NCI-H1092 treated with DMSO at 0.1 percent for 48 hours (cell line): ENCODE data around the gene PCDHGB2.
"Not testable (repeated sequence)": the region's sequence is repeated elsewhere in the genome, so short reads cannot be mapped to it uniquely, and the experiment has no call there.

Source experiments
- DNase-seq: peaks from one replicate; lab custom pipeline; 2025; lab: John Stamatoyannopoulos, UW

The PCDHGB2 gene

GRCh38 chr5:141359790-141360426 is at the start of gene PCDHGB2:
Gene PCDHGB2 (plus strand): TSS chr5:141359994. CDS start chr5:141360136, 142 bp downstream.
- no peak for DNase-seq

DNA sequence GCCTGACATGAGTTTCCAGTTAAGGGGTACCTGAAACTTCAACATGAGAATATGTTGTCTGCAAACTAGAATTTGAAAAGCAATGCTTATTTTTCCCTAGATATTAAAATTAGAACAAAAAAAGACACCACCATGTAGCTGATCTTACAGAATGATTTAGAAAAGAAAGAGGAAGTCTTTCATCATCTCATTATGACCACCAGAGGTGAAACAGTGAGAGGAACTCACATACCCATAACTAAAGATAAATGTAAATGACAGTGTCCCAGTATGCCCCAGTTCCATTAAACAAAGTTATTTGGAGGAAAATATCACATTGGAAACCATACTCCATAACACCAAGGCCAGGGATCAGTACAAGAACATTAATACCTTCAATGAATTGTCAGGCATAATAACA is 46.1 kb upstream of the PCDHGB2 start:
- no peak for DNase-seq

- not testable (repeated sequence) for DNase-seq
These were observed 42.8 kb upstream of the PCDHGB2 start for GRCh38 chr5:141316963-141317362.

DNA sequence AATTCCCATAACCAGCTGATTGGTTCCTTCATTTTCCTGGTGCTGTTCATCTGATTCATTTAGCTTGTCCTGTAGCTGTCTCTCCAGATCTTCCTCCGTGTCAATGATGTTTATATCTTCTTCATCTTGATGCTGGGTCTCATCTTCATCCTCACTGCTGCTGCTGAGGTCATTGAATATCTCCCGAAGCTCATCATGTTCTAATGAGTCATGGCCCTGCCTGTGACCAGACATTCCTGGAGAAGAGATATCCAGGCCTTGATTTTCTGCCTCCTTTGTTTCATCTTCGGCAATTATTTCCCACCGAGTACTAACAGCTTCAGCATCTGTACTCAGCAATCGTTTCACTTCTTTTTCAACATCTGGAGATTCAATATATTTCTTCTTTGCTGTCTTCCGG is 40.6 kb upstream of the PCDHGB2 start:
- DNase-seq, result no peak

GRCh38 chr5:141319699-141320098 is 40.1 kb upstream of the PCDHGB2 start:
- DNase-seq, result no peak

GRCh38 chr5:141320225-141321169 is 39.3 kb upstream of the PCDHGB2 start, which contains the start of gene TAF7:
Gene TAF7 (minus strand): TSS chr5:141320784. CDS start chr5:141320044, 740 bp downstream.
- DNase-seq, result peak; percentile 82

DNA sequence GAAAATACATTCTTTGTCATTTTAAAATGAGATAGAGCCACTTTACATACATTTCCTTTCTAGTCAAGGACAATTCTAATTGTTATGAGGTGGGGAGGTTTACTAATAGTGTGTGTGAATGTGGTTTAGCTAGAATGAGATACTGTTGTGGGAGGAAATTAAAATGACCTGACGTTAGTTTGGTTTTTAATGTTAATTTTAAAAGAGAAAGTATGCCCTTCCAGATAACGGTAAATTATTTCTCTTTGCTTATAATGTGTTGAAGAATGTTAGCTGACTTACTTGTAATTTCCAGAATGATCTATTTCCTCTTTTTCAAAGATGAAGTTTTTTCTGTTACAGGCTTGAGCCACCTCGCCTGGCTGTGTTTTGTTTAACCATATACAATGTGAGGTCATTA is 37.5 kb upstream of the PCDHGB2 start:
- DNase-seq, result no peak

GRCh38 chr5:141326088-141326854 is 33.5 kb upstream of the PCDHGB2 start:
- DNase-seq, result no peak

DNA sequence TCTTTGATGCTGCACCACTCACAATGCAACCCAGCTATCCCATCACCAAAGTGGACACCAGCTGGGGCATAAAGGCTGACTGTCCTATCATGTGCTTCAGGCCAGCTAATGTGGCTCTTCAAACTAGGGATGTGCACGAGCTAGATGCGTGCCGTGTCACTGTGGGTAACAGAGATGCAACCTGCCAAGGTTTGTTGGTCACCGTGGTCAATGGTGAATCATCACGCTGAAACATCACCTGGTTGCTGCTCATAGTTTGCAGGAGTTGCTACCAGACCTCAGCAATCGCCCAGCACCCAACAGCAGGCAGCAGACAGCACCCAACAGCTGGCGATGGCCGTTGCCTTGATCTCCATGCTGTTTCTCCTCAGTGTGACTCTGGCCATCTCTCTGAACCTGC is 31.6 kb upstream of the PCDHGB2 start:
- DNase-seq, result no peak

DNA sequence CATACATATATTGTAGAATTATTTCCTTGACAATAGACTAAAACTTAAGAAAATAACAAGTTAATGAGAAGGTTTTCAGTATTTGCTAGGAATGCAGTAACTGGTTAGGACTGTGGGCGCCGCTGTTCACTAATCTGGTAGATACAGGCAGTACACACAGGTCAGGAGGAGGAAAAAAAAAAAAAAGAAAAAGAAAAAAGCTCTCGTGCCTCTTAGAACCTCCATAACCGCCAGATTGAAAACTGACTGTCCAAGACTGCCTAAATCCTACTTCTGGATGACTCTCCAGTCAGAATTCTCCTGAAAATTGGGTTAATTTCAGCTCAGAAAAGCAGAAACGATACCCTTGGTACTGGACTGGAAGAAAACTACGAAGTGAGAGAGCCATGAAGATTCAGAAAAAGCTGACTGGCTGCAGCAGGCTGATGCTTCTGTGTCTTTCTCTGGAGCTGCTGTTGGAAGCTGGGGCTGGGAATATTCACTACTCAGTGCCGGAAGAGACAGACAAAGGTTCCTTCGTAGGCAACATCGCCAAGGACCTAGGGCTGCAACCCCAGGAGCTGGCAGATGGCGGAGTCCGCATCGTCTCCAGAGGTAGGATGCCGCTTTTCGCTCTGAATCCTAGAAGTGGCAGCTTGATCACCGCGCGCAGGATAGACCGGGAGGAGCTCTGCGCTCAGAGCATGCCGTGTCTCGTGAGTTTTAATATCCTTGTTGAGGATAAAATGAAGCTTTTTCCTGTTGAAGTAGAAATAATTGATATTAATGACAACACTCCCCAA is 29.3 kb upstream of the PCDHGB2 start, which contains the start of gene PCDHGA1:
Gene PCDHGA1, plus strand, starts transcription at position 216 of the 782 bp plus-strand sequence.
- no peak for DNase-seq

DNA sequence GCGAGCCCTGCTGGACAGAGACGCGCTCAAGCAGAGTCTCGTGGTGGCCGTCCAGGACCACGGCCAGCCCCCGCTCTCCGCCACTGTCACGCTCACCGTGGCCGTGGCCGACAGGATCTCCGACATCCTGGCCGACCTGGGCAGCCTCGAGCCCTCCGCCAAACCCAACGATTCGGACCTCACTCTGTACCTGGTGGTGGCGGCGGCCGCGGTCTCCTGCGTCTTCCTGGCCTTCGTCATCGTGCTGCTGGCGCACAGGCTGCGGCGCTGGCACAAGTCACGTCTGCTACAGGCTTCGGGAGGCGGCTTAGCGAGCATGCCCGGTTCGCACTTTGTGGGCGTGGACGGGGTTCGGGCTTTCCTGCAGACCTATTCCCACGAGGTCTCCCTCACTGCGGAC is 27.2 kb upstream of the PCDHGB2 start:
- DNase-seq, result not testable (repeated sequence)

- DNase-seq, result no peak
These were observed 21.1 kb upstream of the PCDHGB2 start, which contains the start of gene PCDHGA2 for GRCh38 chr5:141338538-141339306. Gene PCDHGA2 (plus strand): TSS chr5:141338760.

GRCh38 chr5:141340781-141341354 is 18.9 kb upstream of the PCDHGB2 start:
- DNase-seq, result not testable (repeated sequence)

DNA sequence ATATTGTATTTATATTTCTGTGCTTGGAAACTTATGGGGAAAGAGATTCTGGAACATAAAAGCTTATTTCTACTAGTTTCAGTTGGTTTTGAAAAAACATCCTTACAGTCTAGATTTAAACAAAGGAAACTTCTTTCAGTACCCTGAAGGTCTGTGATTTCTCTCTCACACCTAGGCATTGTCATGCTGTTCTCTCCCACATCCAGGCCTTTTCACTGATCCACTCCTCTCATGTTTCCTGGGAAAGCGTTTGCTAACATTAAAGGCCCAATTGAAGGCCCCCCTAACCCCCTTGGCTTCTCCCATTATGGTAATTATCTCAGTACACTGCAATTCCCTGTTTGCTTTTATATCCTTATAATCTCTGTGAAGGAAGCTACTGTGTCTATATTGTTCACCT is 17.0 kb upstream of the PCDHGB2 start:
- DNase-seq, result no peak

GRCh38 chr5:141343242-141343952 is 16.4 kb upstream of the PCDHGB2 start, which contains the start of gene PCDHGA3:
Gene PCDHGA3 (plus strand): TSS chr5:141343829. CDS start chr5:141344034, 205 bp downstream.
- DNase-seq, result no peak

GRCh38 chr5:141343953-141344463 is 15.8 kb upstream of the PCDHGB2 start:
- no peak for DNase-seq

- no peak for DNase-seq
These were observed 14.5 kb upstream of the PCDHGB2 start for GRCh38 chr5:141345327-141345726.

GRCh38 chr5:141346017-141346416 is 13.8 kb upstream of the PCDHGB2 start:
- not testable (repeated sequence) for DNase-seq
